VCaP (cell line): ENCODE data around the gene KCNK2.

Experiments used
- H3K27ac ChIP-seq: fragments of 450-650 bp; 2 replicates; pipeline ENCODE4 v1.5.1; 2017
- TF ChIP-seq, protein P1 (sequence below): fragments of 450-650 bp; conservative IDR thresholded peaks from 2 replicates; pipeline ENCODE4 v1.5.1; 2017; ENCODE audit warnings: mild to moderate bottlenecking, moderate library complexity

Gene KCNK2

DNA sequence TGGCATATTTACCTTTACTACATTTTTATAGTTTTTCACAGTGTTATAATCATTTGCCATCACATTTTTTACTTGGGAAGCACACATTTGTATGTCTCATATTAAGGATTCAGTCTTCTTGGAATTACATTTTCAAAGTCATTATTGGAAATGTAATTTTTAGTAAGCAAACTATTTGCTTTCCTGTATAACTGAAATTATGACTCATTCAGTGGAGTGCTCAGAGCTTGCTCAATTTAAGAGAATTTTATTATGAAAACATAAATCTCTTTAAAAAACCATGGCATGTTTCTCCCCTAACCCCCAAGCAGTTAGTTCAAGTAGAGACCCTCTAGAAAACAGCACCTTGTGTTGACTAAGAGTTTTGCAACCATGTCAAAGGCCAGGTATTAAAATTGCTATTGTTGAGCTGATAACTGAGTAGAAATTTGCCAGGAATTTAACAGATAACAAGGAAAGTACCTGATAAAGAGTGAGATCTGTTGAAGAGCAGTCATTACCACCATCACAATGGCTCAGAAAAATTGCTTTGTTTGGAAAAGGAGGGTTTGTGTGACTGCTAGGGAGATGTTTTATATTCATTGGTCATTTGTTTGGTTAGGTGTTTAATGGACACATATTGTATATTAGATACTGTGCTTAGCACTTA, 105.9 kb downstream of the KCNK2 start:
- TF ChIP-seq, protein P1, sequence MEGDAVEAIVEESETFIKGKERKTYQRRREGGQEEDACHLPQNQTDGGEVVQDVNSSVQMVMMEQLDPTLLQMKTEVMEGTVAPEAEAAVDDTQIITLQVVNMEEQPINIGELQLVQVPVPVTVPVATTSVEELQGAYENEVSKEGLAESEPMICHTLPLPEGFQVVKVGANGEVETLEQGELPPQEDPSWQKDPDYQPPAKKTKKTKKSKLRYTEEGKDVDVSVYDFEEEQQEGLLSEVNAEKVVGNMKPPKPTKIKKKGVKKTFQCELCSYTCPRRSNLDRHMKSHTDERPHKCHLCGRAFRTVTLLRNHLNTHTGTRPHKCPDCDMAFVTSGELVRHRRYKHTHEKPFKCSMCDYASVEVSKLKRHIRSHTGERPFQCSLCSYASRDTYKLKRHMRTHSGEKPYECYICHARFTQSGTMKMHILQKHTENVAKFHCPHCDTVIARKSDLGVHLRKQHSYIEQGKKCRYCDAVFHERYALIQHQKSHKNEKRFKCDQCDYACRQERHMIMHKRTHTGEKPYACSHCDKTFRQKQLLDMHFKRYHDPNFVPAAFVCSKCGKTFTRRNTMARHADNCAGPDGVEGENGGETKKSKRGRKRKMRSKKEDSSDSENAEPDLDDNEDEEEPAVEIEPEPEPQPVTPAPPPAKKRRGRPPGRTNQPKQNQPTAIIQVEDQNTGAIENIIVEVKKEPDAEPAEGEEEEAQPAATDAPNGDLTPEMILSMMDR = no peak
- no peak overlapping the region for H3K27ac ChIP-seq

DNA sequence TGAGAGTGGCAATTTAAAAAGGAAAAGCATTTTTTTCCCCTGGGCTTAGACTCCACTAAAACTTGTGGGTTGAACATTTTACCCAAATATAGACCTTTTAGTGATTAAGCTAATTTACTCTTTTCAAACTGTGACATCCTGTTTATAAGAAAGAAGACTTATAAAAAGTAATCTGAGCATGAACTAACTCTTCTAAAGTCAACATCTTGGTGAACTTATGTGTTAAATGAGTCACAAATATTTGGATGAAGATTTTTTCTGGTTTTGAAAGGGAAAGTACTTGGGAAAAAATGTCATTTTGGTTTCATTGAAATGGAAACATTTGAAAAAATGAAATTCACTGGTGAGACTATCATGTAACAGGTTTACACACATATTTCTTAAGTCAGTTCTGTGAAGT, 109.8 kb downstream of the KCNK2 start:
- TF ChIP-seq, protein P1 = no peak
- H3K27ac ChIP-seq = no peak overlapping the region

DNA sequence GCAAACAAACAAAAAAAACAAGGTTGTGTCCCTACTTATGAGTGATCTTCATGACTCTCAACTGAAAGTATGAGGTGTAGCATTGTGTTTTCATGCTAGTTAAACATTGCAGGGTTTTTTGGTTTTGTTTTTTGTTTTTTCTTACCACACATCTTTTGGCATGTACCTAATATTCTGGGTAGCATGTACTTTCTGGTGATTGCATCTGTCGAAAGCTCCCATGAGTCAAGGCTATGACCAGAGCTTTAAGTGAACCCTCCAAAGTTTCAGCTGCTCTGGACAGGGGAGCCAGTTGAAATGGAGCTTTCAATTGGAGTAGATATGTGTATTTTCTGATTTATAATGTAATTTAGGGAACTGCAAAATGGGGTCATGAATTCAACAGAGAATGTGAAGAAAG, 115.5 kb downstream of the KCNK2 start:
- TF ChIP-seq, protein P1 = no peak
- no peak overlapping the region for H3K27ac ChIP-seq

- no peak overlapping the region for H3K27ac ChIP-seq
- TF ChIP-seq, protein P1 = no peak
Measured at GRCh38 chr1:215200121-215200520, 117.6 kb downstream of the KCNK2 start.

DNA sequence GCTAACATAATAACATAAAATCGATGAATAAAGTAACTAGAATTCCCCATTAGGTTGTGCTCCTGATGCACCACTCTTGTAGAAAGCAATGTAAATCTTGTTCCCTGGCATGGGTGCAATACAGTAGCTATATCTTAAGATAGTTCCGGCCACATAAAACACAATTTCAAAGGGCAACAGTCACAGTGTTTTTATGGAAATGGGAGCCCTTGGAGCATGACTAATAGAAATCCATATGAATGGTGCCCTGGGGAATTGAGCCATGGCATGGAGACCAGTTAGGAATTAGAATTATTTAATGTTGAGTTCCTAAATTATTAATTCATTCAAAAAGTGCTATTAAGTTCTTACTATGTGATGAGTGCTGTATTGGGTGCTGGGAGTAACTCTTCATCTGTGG, 118.7 kb downstream of the KCNK2 start:
- no peak overlapping the region for H3K27ac ChIP-seq
- TF ChIP-seq, protein P1 = no peak

- H3K27ac ChIP-seq = no peak overlapping the region
- TF ChIP-seq, protein P1 = no peak
Measured at GRCh38 chr1:215202868-215203267, 120.3 kb downstream of the KCNK2 start.

DNA sequence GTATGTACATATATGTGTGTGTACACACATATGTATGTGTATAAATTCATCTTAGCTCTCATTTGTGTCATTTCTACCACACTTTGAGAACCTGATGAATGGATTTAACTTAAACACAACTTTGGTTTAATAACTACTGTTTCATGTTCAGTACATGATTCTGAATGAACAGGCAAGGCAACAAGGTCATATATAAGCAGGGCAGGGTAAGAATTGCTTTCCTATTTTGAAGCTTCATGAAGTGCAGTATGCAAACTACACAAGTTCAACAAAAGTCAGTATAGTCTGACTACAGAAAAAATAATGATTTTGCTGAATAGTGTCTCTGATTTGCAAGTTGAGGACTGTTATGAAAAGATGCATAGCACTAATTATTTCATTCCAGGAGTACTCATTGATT, 127.6 kb downstream of the KCNK2 start:
- TF ChIP-seq, protein P1 = no peak
- H3K27ac ChIP-seq = no peak overlapping the region
